Esophagus muscularis mucosa (tissue), 4 donors: ENCODE measurements around the gene CCDC91. TPM values are rescaled to one million over a fixed set of nuclear protein-coding genes. Genes with fewer than 3 reads are reported as not detected.

Experiments used
- DNase-seq: peaks from one replicate; pipeline ENCODE4 v3.0.0-alpha.2; 2017; ENCODE audit errors: extremely low spot score
- H3K27ac ChIP-seq, 4 donors: fragments of 200-600 bp; sonication (generic); replicated peaks in 1 of 4; 1 replicate in 3 of 4; 2 replicates in 1 of 4; pipeline ENCODE4 v1.5.1; 2016 to 2019; ENCODE audit warnings: mild to moderate bottlenecking in 1 of 4
- H3K27me3 ChIP-seq, 4 donors: fragments of 200-600 bp; sonication (generic); one replicate each; pipeline versions ENCODE4 v1.5.1 to v1.6.0; 2016 to 2019
- H3K36me3 ChIP-seq, 4 donors: fragments of 200-600 bp; sonication (generic); one replicate each; pipeline ENCODE4 v1.5.1; 2016 to 2019
- H3K4me1 ChIP-seq, 4 donors: fragments of 200-600 bp; sonication (generic); one replicate each; pipeline ENCODE4 v1.5.1; 2016 to 2019
- H3K4me3 ChIP-seq, 4 donors: fragments of 200-600 bp; sonication (generic); 1 replicate in 2 of 4; 2 replicates in 2 of 4; pipeline ENCODE4 v1.5.1; 2016 to 2019; ENCODE audit warnings: mild to moderate bottlenecking in 4 of 4, moderate library complexity in 1 of 4
- H3K9me3 ChIP-seq, 4 donors: fragments of 200-600 bp; sonication (generic); 1 replicate in 3 of 4; 2 replicates in 1 of 4; pipeline ENCODE4 v1.5.1; 2016 to 2019
- CTCF ChIP-seq, 3 experiments: fragments of 200-600 bp in 2 of 3; fragments of 450-650 bp in 1 of 3; sonication (generic) in 2 of 3; IDR thresholded peaks; one replicate each; pipeline ENCODE4 v1.5.1; 2017 to 2019; ENCODE audit warnings: antibody characterized with exemption in 3 of 3, mild to moderate bottlenecking in 2 of 3, moderate library complexity in 1 of 3
- EP300 ChIP-seq: sonication (generic); formaldehyde crosslinking; IDR thresholded peaks from one replicate; pipeline ENCODE4 v1.6.1; 2017; ENCODE audit warnings: antibody characterized with exemption
- POLR2A ChIP-seq: fragments of 450-650 bp; IDR thresholded peaks from one replicate; pipeline ENCODE4 v1.6.1; 2017; ENCODE audit warnings: antibody characterized with exemption, moderate library complexity, mild to moderate bottlenecking, low read depth
- POLR2AphosphoS5 ChIP-seq, 2 donors: sonication (generic); formaldehyde crosslinking; IDR thresholded peaks; one replicate each; pipeline ENCODE4 v1.6.1; 2017; ENCODE audit warnings: antibody characterized with exemption in 2 of 2
- WGBS: methylation state at CpG from one replicate; pipeline ENCODE4 v1.1.5; 2018; 5-methylcytosine and 5-hydroxymethylcytosine counted together
- intact Hi-C: fragments of 100-400 bp; cut with DNase I; formaldehyde crosslinking; loops from one replicate; pipeline ENCODE4 v1.15.1; 2023
- total RNA-seq, 4 donors: library from RNA; depleted of rRNA; stranded (reverse); fragments of >200 nt; gene quantifications; one replicate each; pipeline versions ENCODE4 v1.1.0 to v1.2.1, GENCODE V29; 2016

Gene CCDC91
- total RNA-seq, 4 donors from 2014 or later, result 51.1 to 76.4 (median 59.0) TPM

GRCh38 chr12:28313631-28314030 lies 123.4 kb downstream of the CCDC91 start:
- no peak overlapping the region for H3K27ac ChIP-seq
- no peak for DNase-seq
- intact Hi-C loops, result no loop called here
- 75% methylated on average over 1 of the region's 1 CpG for WGBS
- no peak overlapping the region for H3K4me3 ChIP-seq
- peaks cover 0 to 32% (median 3%) of the 10 kb centered on the region in 4 donors for H3K36me3 ChIP-seq
- peaks cover 0 to 12% (median 3%) of the 10 kb centered on the region in 4 donors for H3K9me3 ChIP-seq
- no peaks in the 10 kb centered on the region for H3K27me3 ChIP-seq
- peaks cover 0 to 12% (median 8%) of the 10 kb centered on the region in 4 donors for H3K4me1 ChIP-seq
- TF ChIP-seq POLR2AphosphoS5 (IDR thresholded peaks at IDR 0.05) (no peak), CTCF (IDR thresholded peaks at IDR 0.05) (no peak), EP300 (no peak), POLR2A (no peak)

GRCh38 chr12:28316049-28316448 lies 125.8 kb downstream of the CCDC91 start:
- Histone ChIP-seq H3K4me1 (peaks cover 0 to 12% (median 8%) of the 10 kb centered on the region in 4 donors), H3K27me3 (no peaks in the 10 kb centered on the region), H3K27ac (no peak overlapping the region), H3K9me3 (peaks cover 0 to 12% (median 3%) of the 10 kb centered on the region in 4 donors), H3K4me3 (no peak overlapping the region), H3K36me3 (peaks cover 0 to 19% (median 0%) of the 10 kb centered on the region in 4 donors)
- TF ChIP-seq EP300, result no peak
- no peak for TF ChIP-seq POLR2AphosphoS5 (IDR thresholded peaks at IDR 0.05)
- no peak for TF ChIP-seq CTCF (IDR thresholded peaks at IDR 0.05)
- TF ChIP-seq POLR2A, result no peak
- no peak for DNase-seq
- intact Hi-C loops, result no loop called here

GRCh38 chr12:28318273-28318672 lies 128.0 kb downstream of the CCDC91 start:
- H3K36me3 ChIP-seq, result peaks cover 0 to 15% (median 0%) of the 10 kb centered on the region in 4 donors
- peaks cover 0 to 12% (median 3%) of the 10 kb centered on the region in 4 donors for H3K9me3 ChIP-seq
- WGBS, result 94% methylated on average over 3 of the region's 3 CpGs
- H3K27me3 ChIP-seq, result no peaks in the 10 kb centered on the region
- H3K27ac ChIP-seq, result no peak overlapping the region
- H3K4me3 ChIP-seq, result no peak overlapping the region
- intact Hi-C loops, result no loop called here
- no peak for DNase-seq
- H3K4me1 ChIP-seq, result peaks cover 0 to 10% (median 7%) of the 10 kb centered on the region in 4 donors
- TF ChIP-seq POLR2A (no peak), POLR2AphosphoS5 (IDR thresholded peaks at IDR 0.05) (no peak), EP300 (no peak), CTCF (IDR thresholded peaks at IDR 0.05) (no peak)

GRCh38 chr12:28320353-28320752 lies 130.1 kb downstream of the CCDC91 start:
- DNase-seq, result no peak
- Histone ChIP-seq H3K4me1 (no peaks in the 10 kb centered on the region), H3K36me3 (peaks cover 0 to 10% (median 0%) of the 10 kb centered on the region in 4 donors), H3K27ac (no peak overlapping the region), H3K27me3 (no peaks in the 10 kb centered on the region), H3K4me3 (no peak overlapping the region), H3K9me3 (peaks cover 0 to 9% (median 3%) of the 10 kb centered on the region in 4 donors)
- intact Hi-C loops, result no loop called here
- TF ChIP-seq CTCF (IDR thresholded peaks at IDR 0.05) (no peak), EP300 (no peak), POLR2AphosphoS5 (IDR thresholded peaks at IDR 0.05) (no peak), POLR2A (no peak)
- WGBS, result 100% methylated on average over 1 of the region's 1 CpG

- TF ChIP-seq POLR2AphosphoS5 (IDR thresholded peaks at IDR 0.05), result no peak
- TF ChIP-seq CTCF (IDR thresholded peaks at IDR 0.05), result no peak
- no peak for TF ChIP-seq POLR2A
- no peak for TF ChIP-seq EP300
- H3K9me3 ChIP-seq, result no peaks in the 10 kb centered on the region
These were observed 137.5 kb downstream of the CCDC91 start for GRCh38 chr12:28327722-28328121.

More at GRCh38 chr12:28327722-28328121, 137.5 kb downstream of the CCDC91 start:
- no peak for DNase-seq
- 96% methylated on average over 4 of the region's 4 CpGs for WGBS
- no peak overlapping the region for H3K4me3 ChIP-seq
- intact Hi-C loops, result no loop called here
- H3K4me1 ChIP-seq, result peaks cover 0 to 3% (median 0%) of the 10 kb centered on the region in 4 donors
- H3K36me3 ChIP-seq, result no peaks in the 10 kb centered on the region
- H3K27me3 ChIP-seq, result no peaks in the 10 kb centered on the region
- H3K27ac ChIP-seq, result no peak overlapping the region
